HepG2 (cell line): Measurements from ENCODE around the gene AFDN. TPM values are rescaled to one million over a fixed set of nuclear protein-coding genes. Genes with fewer than 3 reads are reported as not detected.
A peak's percentile ranks its signal among the peaks of the same experiment; 100 is the strongest.

Source experiments
- ATAC-seq: fragments of 200-7000 bp; cut with Tn5 transposase; 3 replicates; pipeline ENCODE4 v1.9.1; 2020; ENCODE audit warnings: mild to moderate bottlenecking, moderate library complexity
- BruUV-seq: library from RNA; stranded (reverse); fragments of 400-500 nt; replicated peaks from 2 replicates; lab custom pipeline; 2021; lab: Mats Ljungman, UMichigan
- CTCF ChIA-PET: fragments of 300-600 bp; formaldehyde crosslinking; extraction: SDS; loops from one replicate; lab custom pipeline; 2021; ENCODE audit warnings: low total read pairs, inconsistent platforms, low intra/inter-chr PET ratio; lab: Yijun Ruan, JAX
- POLR2A ChIA-PET: fragments of 350-600 bp; sonication (Branson Sonifier 250); formaldehyde crosslinking; loops from one replicate; lab custom pipeline; 2020; ENCODE audit warnings: antibody characterized with exemption, inconsistent platforms; lab: Yijun Ruan, JAX
- DNase-seq: peaks from one replicate; pipeline ENCODE4 v3.0.0-alpha.2; 2015; ENCODE audit warnings: low spot score
- FAIRE-seq: peaks from 3 replicates; lab custom pipeline; 2011; peaks lifted over from hg19 to GRCh38; lab: Jason Lieb, UNC
- H2AFZ ChIP-seq: one replicate; pipeline ENCODE4 v1.6.1; 2011; ENCODE audit warnings: low read length, inconsistent platforms
- H3K27ac ChIP-seq: fragments of 300-600 bp; 3 replicates; pipeline ENCODE4 v1.8.0; 2011; ENCODE audit warnings: mixed run types, mild to moderate bottlenecking, mixed read lengths, low read length, inconsistent platforms; ENCODE audit not compliant: insufficient read depth; ENCODE audit errors: extremely low read length
- H3K27me3 ChIP-seq, 2 experiments: fragments of 200-600 bp in 1 of 2; 2 replicates in 1 of 2; 3 replicates in 1 of 2; pipeline versions ENCODE4 v1.6.0 to v1.8.0; 2011; ENCODE audit warnings: low read length in 2 of 2, mild to moderate bottlenecking in 2 of 2, moderate library complexity in 2 of 2, inconsistent platforms in 1 of 2; ENCODE audit not compliant: insufficient read depth in 2 of 2, control insufficient read depth in 1 of 2
- H3K36me3 ChIP-seq, 2 experiments: fragments of 200-600 bp in 1 of 2; replicated peaks in 1 of 2; 2 replicates in 1 of 2; 3 replicates in 1 of 2; pipeline versions ENCODE4 v1.5.1 to v1.8.0; 2011; ENCODE audit warnings: low read length in 2 of 2, inconsistent platforms in 1 of 2; ENCODE audit not compliant: insufficient read depth in 2 of 2, control insufficient read depth in 1 of 2
- H3K4me1 ChIP-seq: 2 replicates; pipeline ENCODE4 v1.5.1; 2012; ENCODE audit warnings: low read length, inconsistent platforms; ENCODE audit not compliant: insufficient read depth
- H3K4me2 ChIP-seq: 2 replicates; pipeline ENCODE4 v1.6.0; 2011; ENCODE audit warnings: low read depth, low read length, inconsistent platforms
- H3K4me3 ChIP-seq, 3 experiments: fragments of 200-600 bp in 1 of 3; sonication (generic), shearing (Covaris generic) in 1 of 3; replicated peaks in 1 of 3; 2 replicates each; pipeline ENCODE4 v1.5.1; 2011 to 2016; ENCODE audit warnings: low read length in 3 of 3, inconsistent platforms in 2 of 3, low read depth in 2 of 3, mild to moderate bottlenecking in 2 of 3, control low read depth in 1 of 3, mixed read lengths in 1 of 3; ENCODE audit not compliant: insufficient read depth in 1 of 3
- H3K79me2 ChIP-seq: one replicate; pipeline ENCODE4 v1.6.1; 2011; ENCODE audit warnings: low read length, inconsistent platforms; ENCODE audit not compliant: insufficient read depth
- H3K9ac ChIP-seq: 2 replicates; pipeline ENCODE4 v1.6.0; 2011; ENCODE audit warnings: mild to moderate bottlenecking, low read depth, low read length, inconsistent platforms; ENCODE audit not compliant: insufficient read depth
- H3K9me3 ChIP-seq: 2 replicates; pipeline ENCODE4 v1.5.1; 2012; ENCODE audit warnings: mild to moderate bottlenecking, low read length
- H4K20me1 ChIP-seq: 2 replicates; pipeline ENCODE4 v1.6.0; 2011; ENCODE audit warnings: inconsistent platforms, mild to moderate bottlenecking, low read length, moderate library complexity; ENCODE audit not compliant: insufficient read depth
- EED ChIP-seq: sonication (generic); formaldehyde crosslinking; IDR thresholded peaks from 2 replicates; pipeline ENCODE4 v1.5.0; 2020; ENCODE audit warnings: mild to moderate bottlenecking, missing genetic modification reagents
- WGBS: methylation state at CpG from one replicate; pipeline ENCODE4 v1.1.6; 2017; ENCODE audit warnings: low lambda C conversion rate; 5-methylcytosine and 5-hydroxymethylcytosine counted together
- in situ Hi-C: cut with HindIII; loops from 2 replicates; pipeline ENCODE4 v1.10.0; 2017; ENCODE audit warnings: low pct_unique_long_range_greater_than_20kb; ENCODE audit not compliant: extremely low pct_ligation_motif_present
- intact Hi-C: fragments of 100-400 bp; cut with micrococcal nuclease; formaldehyde crosslinking; loops from one replicate; pipeline ENCODE4 v1.10.0; 2022; ENCODE audit not compliant: unreplicated experiment
- polyA plus RNA-seq, 8 experiments: library from polyadenylated mRNA; depleted of rRNA in 3 of 8; stranded (reverse) in 7 of 8; unstranded in 1 of 8; fragments of >200 nt; fragmentation: Illumina TruSeq in 4 of 8; extraction: Trizol in 4 of 8; gene quantifications; 2 replicates each; pipeline versions ENCODE4 v1.2.1 to v1.2.3, GENCODE V29; 2011 to 2016; ENCODE audit warnings: low read depth in 4 of 8, missing spikeins in 1 of 8, mixed read lengths in 1 of 8; ENCODE audit not compliant: insufficient read depth in 1 of 8
- total RNA-seq, 5 experiments: library from RNA; depleted of rRNA; stranded (reverse); fragments of >200 nt; fragmentation: Illumina TruSeq; extraction: Trizol; gene quantifications; 2 replicates each; pipeline ENCODE4 v1.2.3, GENCODE V29; 2016; ENCODE audit warnings: low read depth in 1 of 5
- TF ChIP-seq, protein P1 (sequence below): IDR thresholded peaks from 2 replicates; pipeline ENCODE4 v1.6.1; 2016; ENCODE audit warnings: low read depth
- TF ChIP-seq, protein P2 (sequence below): IDR thresholded peaks from 2 replicates; pipeline ENCODE4 v1.4.0; 2020; ENCODE audit warnings: mild to moderate bottlenecking, missing genetic modification reagents

AFDN gene
- total and polyA plus RNA-seq, 2 of the 13 experiments (the other 11 are each of a cell fraction or from before 2014, with no cell fraction given): 136 to 151 TPM

DNA sequence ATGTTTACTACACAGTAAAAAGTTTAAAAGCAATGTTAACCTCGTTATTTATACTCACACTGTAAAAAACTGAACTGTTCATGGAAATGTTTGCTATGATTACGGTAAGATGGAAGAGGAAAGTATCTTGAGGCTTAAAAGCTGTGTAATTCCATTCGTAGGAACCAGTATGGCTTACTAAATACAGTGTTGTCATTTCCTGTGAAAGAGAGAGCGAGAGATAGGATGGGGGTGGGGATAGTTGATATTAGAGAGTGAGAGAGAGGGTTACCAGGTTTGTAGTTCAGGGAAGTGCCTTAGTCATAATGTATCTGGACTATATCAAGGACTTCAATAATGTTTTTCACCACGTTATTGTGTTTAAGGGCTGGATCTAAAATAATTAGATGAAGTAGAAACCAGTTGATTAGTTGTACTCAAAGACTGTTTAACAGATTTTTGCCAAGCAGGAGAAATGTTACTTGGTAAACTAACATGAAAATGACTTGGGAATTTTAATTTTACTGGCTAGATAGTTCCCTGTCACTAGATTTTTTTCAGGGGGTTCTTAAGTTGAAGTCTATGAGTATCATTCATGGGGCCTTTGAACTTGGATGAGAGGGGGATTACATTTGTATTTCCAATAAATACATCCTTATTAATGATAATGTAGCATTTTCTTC, 30.4 kb downstream of the AFDN start:
- CTCF ChIA-PET: no interaction called here
- H3K27me3 ChIP-seq: no peaks in the 10 kb centered on the region
- H2AFZ ChIP-seq: no peak overlapping the region
- no peaks in the 10 kb centered on the region; a peak in 1 of 5 replicates for H3K36me3 ChIP-seq
- no peak overlapping the region for H3K4me2 ChIP-seq
- no peak overlapping the region for H3K27ac ChIP-seq
- TF ChIP-seq, protein P1, sequence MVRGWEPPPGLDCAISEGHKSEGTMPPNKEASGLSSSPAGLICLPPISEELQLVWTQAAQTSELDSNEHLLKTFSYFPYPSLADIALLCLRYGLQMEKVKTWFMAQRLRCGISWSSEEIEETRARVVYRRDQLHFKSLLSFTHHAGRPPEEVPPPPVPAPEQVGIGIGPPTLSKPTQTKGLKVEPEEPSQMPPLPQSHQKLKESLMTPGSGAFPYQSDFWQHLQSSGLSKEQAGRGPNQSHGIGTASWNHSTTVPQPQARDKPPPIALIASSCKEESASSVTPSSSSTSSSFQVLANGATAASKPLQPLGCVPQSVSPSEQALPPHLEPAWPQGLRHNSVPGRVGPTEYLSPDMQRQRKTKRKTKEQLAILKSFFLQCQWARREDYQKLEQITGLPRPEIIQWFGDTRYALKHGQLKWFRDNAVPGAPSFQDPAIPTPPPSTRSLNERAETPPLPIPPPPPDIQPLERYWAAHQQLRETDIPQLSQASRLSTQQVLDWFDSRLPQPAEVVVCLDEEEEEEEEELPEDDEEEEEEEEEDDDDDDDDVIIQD (CRISPR knock-in tag): peak; percentile 45; the same call in 1 of the 2 replicates
- TF ChIP-seq, protein P2, sequence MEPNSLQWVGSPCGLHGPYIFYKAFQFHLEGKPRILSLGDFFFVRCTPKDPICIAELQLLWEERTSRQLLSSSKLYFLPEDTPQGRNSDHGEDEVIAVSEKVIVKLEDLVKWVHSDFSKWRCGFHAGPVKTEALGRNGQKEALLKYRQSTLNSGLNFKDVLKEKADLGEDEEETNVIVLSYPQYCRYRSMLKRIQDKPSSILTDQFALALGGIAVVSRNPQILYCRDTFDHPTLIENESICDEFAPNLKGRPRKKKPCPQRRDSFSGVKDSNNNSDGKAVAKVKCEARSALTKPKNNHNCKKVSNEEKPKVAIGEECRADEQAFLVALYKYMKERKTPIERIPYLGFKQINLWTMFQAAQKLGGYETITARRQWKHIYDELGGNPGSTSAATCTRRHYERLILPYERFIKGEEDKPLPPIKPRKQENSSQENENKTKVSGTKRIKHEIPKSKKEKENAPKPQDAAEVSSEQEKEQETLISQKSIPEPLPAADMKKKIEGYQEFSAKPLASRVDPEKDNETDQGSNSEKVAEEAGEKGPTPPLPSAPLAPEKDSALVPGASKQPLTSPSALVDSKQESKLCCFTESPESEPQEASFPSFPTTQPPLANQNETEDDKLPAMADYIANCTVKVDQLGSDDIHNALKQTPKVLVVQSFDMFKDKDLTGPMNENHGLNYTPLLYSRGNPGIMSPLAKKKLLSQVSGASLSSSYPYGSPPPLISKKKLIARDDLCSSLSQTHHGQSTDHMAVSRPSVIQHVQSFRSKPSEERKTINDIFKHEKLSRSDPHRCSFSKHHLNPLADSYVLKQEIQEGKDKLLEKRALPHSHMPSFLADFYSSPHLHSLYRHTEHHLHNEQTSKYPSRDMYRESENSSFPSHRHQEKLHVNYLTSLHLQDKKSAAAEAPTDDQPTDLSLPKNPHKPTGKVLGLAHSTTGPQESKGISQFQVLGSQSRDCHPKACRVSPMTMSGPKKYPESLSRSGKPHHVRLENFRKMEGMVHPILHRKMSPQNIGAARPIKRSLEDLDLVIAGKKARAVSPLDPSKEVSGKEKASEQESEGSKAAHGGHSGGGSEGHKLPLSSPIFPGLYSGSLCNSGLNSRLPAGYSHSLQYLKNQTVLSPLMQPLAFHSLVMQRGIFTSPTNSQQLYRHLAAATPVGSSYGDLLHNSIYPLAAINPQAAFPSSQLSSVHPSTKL (CRISPR knock-in tag): peak; percentile 5; the same call in 1 of the 2 replicates
- TF ChIP-seq EED: no peak
- intact Hi-C loops: no loop called here
- WGBS: 94% methylated on average over 5 of the region's 5 CpGs
- FAIRE-seq (no peak), DNase-seq (peak; percentile 22), ATAC-seq (no peak)
- H3K4me1 ChIP-seq: peaks cover 87% of the 10 kb centered on the region
- in situ Hi-C loops: no loop called here
- H3K4me3 ChIP-seq: no peak overlapping the region
- peaks cover 65% of the 10 kb centered on the region for H4K20me1 ChIP-seq
- POLR2A ChIA-PET: no interaction called here
- H3K9me3 ChIP-seq: no peaks in the 10 kb centered on the region
- no peak overlapping the region for H3K9ac ChIP-seq
- H3K79me2 ChIP-seq: peaks cover 100% of the 10 kb centered on the region
- BruUV-seq: no TSS peak
